NCI-H524 treated with DMSO at 0.1 percent for 48 hours (cell line): Measurements from ENCODE around the gene PIK3R6.
"Not testable (repeated sequence)": the region's sequence is repeated elsewhere in the genome, so short reads cannot be mapped to it uniquely, and the experiment has no call there.

ENCODE experiments used
- DNase-seq: peaks from one replicate; lab custom pipeline; 2025; lab: John Stamatoyannopoulos, UW

PIK3R6 gene

GRCh38 chr17:8875436-8875835 lies 8.0 kb upstream of the PIK3R6 start:
- no peak for DNase-seq

DNA sequence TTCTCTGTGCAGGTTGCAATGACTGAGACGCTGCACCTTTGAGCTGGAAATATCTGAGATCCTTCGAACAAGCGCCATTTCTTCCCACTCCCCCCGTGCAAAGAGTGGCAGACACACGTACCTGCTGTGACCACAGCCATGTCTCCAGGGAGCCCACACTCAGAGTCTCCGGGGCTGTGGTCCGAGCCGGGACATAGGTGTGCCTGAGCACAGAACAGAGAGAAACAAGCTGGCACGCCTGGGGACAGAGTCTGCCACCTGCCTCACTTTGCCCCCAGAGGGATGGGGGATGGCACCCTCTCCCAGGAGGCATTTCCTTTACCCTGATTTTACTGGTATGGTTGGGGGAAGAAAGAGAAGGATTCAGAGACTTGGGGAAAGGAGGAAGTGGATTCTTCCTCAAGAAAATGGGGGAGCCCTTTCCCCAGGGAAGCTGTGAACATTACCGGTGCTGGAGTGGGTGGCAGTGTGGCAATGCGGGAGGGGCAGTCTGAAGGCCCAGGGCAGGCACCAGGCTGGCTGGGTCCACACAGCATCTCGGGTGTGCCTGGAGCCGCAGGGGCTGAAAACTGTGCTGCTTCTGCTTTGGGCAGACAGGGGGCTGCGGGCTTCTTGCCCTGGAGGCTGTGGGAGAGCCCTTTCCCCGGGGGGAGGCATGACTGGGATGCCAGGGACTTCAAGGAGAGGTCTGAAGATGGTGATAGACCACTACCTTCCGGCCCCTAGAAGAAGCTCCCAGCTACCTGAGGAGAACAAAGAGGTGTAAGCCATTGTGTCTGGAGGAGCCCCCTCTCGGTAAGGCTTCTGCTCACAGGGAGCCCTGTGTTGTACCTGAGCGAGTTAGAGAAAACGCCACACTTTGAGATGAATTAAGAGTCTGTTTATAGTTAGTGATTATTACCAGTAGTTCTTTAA lies 6.6 kb upstream of the PIK3R6 start:
- DNase-seq: no peak

DNA sequence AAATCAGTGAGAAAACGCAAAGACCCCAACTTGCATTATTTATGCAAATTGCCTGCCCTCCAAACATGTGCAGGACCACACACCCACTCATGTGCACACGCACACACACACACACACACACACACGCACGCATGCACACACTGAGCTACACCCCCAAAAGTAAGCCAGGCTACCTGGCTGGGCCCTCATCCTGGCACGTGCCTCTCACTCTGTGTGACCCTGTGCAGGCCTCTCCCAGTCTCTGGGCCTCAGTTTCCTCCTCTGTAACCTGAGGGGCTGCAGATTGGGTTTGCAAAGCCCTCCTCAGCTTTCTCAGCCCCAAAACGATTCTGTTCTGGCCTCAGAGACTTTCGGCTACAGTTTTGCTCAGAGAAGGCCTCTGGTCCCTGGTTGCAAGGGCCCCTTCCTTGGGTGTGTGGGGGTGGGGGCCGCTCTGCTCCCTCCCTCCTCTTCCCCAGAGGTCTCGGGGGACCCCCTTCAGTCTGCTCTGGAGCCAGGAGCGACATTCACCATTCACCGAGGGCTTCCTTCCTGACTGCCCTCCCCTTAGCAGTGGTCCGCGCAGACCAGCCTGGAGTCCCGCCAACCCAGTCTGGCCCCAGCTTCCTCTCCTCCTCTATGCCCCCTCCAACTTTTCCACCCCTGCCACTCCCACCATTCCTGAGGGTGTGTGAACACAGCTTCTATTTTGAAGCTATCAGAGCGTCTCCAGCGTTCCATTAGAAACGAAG lies 5.4 kb upstream of the PIK3R6 start:
- DNase-seq: no peak

DNA sequence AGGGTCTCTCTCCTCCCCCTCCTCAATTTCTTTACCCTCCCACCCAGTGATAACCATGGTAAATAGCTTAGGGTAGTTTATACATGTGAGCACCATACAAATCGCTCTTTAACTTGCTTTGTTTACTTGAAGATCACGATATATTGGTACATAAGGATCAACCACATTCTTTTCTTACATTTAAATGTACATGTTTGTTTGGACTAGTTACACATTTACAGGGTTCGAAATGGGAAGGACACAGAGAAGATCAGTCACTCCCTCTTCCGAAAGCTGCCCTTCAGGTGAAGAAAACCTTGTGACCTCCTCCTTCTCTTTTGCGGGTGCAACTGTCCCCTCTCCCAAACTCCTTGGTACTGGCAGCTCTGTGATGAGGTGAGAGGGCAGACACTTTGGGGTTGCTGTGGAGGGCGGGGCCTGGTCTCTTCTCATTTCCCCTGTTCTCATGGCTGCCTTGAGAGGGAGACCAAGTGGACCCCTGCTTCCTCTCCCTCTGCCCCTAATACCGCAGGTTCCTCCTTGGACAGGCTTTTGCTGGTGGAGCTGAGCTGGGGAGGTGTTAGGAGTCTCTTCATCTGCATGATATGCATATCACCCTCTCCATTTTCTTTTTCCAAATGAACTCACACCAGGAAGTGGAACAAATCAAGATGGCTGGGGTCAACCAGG lies 4.7 kb upstream of the PIK3R6 start:
- DNase-seq: no peak

DNA sequence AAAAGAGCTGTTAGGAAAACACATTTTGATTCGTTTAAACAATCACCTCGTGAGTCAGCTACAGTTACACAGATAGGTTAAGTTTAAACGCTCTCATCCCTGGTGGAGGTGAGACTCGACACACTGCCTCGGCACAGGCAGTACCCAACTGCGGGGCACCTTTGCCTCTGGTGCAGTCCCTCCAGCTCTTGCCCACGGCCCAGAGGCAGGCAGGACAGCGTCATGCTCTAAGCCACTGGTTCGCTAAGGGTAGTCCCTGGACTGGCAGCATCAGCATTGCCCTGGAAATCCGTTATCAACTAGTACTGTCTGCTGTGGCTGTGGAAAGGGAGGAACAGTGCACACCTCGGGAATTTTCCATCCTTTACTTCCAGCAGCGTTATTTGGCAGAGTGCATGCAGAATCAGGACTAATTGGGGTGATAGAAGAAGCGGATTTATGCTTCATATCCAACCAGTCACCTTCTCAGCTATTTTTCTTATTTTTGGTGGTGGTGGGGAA lies 3.7 kb upstream of the PIK3R6 start:
- no peak for DNase-seq

DNA sequence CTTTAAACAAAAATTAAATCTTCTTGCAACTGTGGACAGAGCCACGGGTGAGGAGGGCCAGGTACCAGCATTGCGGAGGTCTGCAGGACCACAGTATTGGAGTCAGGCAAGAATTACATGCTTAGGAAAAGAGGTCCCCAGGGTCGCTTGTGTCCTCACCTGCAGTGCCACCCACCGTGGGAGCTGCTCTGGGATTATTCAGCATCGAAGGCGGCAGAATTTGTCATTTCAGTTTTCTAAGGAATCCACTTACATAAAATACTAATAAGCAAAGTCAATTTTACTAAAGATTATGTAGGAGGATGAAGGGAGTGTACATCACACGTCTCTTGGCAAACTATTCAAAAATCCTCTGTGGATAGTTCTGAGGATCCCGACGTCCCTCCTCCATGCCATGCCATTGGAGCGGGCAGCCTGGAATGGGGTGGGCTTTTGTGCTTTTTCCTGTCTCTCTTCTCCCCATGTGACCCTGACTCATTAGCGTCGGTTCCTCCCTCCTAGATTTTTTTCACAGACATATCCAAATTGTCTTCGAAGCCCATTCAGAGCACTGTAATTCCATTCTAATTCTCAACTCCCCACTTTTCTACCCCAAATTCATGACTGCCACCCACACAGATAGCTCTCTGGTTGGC lies 3.0 kb upstream of the PIK3R6 start:
- no peak for DNase-seq

GRCh38 chr17:8869114-8869815 lies 1.8 kb upstream of the PIK3R6 start:
- DNase-seq: no peak

DNA sequence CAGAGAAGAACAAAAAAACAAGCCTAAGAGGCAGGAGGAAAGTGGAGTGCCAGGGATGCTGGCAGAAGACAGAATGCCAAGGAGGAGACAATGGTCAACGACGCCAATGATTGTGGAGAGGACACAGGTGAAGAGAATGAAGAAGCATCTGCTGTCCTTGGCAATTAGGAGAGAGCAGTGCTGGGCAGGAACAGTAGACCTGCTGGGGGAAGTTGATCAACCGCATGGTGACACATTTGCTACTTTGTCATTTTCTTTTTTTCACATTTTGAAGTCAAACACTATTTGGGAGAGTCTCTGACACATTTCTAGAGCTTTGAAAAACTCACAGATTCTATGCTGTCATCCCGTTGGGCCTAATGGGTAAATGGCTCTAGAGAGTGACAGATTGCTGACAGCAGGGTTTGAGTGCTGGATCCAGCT lies 1.1 kb upstream of the PIK3R6 start:
- no peak for DNase-seq

DNA sequence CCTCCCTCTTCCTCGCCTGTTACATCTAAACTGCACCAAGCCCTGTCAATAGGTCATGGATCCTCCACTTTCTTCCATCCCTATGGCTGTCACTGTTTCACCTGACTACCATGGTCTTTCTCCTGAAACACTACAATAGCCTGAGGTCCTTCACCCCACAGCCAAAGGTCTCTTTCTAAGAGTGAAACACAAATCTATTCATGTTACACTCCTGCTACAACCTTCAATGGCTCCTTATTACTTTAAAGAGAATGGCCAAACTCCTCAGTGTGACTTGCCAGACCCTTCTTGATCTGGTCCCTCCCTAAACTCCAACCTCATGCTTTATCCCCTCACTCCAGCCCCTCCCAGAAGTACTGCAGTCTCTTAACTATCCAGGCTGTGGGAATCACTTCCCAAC lies 618 bp upstream of the PIK3R6 start:
- DNase-seq: no peak

DNA sequence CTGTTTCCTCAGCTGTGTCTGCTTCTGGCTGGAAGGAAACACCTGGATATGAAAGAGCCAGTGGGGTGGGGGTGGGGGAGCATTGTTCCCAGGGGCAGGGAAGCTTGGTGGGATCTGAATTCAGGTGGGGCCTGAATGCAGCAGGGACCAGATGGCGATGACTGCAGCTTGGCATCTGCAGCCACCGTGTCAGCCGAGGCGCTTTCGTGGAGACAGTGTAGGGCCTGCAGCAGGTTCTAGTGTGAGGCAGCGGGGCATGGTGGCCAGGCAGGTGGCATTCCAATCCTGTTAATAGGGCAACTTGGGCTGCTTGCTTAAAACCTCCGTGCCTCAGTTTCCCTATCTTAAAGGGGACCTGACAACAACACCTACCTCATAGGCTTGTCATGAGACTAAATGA lies 1.7 kb downstream of the PIK3R6 start:
- DNase-seq: no peak

DNA sequence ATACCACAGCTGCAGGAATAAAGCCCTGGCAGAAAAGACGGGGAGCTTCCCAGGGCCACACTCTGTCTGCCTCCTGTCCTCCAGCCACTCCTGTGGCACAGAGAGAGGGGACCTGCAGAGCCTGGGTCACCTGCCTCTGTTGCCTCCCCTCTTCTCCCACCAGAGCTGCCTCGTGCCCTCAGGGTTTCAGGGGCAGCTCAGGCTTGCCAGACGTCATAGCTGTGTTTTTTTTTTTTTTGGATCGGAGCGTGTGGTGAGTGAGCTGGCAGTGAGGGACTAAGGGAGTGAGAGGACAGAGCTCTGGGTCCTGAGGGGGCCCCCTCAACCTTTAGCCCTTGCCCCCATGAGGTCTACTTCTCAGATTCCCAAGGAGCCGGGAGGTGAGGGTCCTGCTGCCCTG lies 2.1 kb downstream of the PIK3R6 start:
- DNase-seq: no peak

DNA sequence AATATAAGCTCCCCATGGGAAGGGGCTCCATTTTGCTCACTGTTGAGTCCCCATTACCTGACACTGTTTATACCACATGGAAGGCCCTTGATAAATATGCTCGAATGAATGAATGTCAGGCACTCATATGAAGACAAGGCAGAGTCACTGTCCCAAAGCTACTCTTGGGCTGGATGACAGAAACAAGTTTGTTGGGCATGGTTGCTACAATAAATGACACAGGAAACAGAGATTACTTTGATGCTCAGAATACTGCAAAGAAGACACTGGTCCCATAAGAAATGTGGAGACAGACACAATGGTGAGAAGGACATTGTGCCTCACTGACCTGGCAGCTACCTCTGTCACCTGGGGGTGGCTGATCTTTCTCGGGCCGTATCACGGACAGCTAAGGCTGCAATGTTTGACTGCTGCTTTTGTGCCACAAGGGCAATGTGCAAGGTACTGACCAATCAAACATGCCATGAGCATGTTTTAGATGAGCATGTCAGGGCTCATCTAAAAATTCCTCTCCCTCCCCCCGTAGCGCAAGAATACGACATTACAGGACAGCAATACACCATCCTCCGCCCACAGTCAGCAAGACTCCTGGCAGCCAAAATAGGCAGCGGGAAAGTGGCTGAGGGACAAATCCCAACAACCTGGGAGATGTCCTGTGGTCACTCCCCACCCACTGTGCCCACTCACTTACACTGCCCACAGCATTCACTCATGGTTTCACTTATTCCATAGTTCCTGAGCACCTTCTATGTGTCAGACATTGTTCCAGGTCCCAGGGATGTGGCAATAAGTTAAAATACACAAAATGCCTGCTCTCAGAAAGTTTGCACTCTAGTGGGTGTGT lies 5.0 kb downstream of the PIK3R6 start:
- DNase-seq: no peak

GRCh38 chr17:8861495-8862181 lies 5.8 kb downstream of the PIK3R6 start:
- DNase-seq: no peak

DNA sequence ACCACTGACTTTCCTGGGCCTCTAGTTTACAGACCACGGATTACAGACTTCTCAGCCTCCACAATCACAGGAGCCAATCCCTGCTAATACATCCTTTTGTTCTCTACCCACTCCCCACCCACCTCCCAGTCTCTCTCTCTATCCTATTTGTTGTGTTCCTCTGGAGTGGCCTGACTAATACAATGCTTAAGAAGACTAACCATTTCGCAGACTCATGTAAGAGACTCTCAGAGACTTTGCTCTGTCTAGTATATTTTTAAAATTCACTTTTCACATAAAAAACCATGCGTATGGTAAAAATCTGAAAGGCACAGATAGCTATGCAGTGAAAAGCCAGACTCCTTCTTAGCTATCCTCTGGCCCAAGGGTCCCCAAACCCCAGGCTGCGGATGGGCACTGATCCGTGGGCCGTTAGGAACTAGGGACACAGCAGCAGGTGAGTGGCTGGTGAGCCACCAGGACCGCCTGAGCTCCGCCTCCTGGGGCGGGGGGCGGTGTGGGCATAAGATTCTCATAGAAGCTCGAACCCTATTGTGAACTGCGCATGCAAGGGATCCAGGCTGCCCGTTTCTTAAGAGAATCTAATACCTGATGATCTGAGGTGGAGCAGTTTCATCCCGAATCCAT lies 7.6 kb downstream of the PIK3R6 start:
- DNase-seq: no peak

- DNase-seq: no peak
Observed at GRCh38 chr17:8859027-8859803, 8.3 kb downstream of the PIK3R6 start.

DNA sequence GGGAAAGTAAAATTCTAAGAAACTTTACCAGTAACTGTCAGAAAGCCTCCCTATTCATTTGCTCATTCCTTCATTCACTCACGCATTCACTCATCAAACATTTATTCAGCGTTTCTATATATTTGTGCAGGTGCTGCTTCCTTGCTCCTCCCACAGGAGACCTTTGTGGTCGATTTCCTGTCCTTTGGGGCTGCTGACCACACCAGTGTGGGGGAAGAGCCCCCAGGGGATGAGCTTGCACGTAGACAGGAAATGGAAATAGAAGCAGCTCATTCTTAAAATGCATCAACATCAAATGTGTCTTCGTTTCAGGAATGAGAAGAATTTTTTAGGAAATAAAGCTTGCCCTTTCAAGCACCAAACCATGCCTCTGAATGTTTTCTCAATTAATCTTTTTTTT lies 9.6 kb downstream of the PIK3R6 start:
- DNase-seq: no peak

DNA sequence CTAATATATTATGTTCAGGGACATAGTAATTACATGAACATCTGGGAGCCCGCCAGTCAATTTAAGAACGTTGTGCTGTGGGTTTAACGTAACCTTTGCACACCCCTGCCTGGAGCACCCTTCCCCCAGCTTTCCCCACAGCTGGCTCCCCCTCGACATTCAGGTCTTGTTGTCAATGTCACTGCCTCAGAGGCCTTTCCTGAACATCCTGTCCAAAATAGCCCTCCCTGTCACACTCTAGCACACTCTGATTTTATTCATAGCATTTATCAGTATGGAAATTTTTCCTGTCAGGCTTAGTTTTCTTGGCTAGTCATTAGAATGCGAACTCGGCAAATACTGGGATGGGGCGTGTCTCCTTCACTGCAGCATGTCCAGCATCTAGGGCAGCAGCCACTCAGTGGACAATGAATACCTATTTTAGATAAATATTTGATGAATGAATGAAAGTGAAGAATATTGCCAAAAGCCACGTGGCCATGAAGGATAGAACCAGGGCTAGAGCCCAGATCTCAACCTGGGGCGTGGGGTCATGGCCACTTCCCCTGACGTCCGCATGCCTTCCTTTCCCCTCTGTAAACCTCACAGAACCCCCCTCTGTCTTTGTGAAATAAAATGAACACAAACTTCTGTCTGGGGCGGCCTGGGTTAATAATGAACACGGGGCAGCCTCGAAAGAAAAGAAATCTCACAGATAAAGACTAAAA lies 10.5 kb downstream of the PIK3R6 start:
- no peak for DNase-seq

- DNase-seq: not testable (repeated sequence)
Observed at GRCh38 chr17:8856205-8856603, 11.3 kb downstream of the PIK3R6 start.
